ENCODE measurements around the gene PRPF6. TPM values are rescaled to one million over a fixed set of nuclear protein-coding genes. Genes with fewer than 3 reads are reported as not detected.

Gene PRPF6
- total and polyA plus RNA-seq, 2 of the 13 experiments (the other 11 are each of a cell fraction or from before 2014, with no cell fraction given), result 63.7 to 101 TPM

GRCh38 chr20:64079273-64080012 lies 98.5 kb downstream of the PRPF6 start, which contains the start of gene RGS19 (continued):
- TF ChIP-seq BRF2 (CRISPR knock-in tag; IDR thresholded peaks at IDR 0.05), result no peak
- 0 out of 2 replicates have a peak, but pooled peaks have one; percentile 59 for TF ChIP-seq PAX8 (CRISPR knock-in tag; IDR thresholded peaks at IDR 0.05; ENCODE audit: borderline replicate concordance)
- peak; percentile 39 for TF ChIP-seq HNRNPK (IDR thresholded peaks at IDR 0.05; ENCODE audit: low read depth, low read length, poor library complexity, severe bottlenecking)
- TF ChIP-seq ATF7-NPFF (CRISPR knock-in tag; IDR thresholded peaks at IDR 0.05; ENCODE audit: low read depth), result peak; percentile 41; the same call in 1 of the 2 replicates
- TF ChIP-seq MED13 (CRISPR knock-in tag; IDR thresholded peaks at IDR 0.05), result 0 out of 2 replicates have a peak, but pooled peaks have one; percentile 63
- TF ChIP-seq NFYB (CRISPR knock-in tag; IDR thresholded peaks at IDR 0.05), result no peak
- no peak for TF ChIP-seq ZNF276 (CRISPR knock-in tag; IDR thresholded peaks at IDR 0.05; ENCODE audit: low read depth)
- TF ChIP-seq ZNF770 (CRISPR knock-in tag; IDR thresholded peaks at IDR 0.05), result no peak
- TF ChIP-seq ZNF570 (CRISPR knock-in tag; IDR thresholded peaks at IDR 0.05; ENCODE audit: borderline replicate concordance), result no peak
- no peak for TF ChIP-seq ZNF180 (CRISPR knock-in tag; IDR thresholded peaks at IDR 0.05; ENCODE audit: borderline replicate concordance, low read depth)
- TF ChIP-seq ZNF597 (CRISPR knock-in tag; IDR thresholded peaks at IDR 0.05), result 0 out of 2 replicates have a peak, but pooled peaks have one; percentile 39
- no peak; the same call in 1 of the 2 replicates for TF ChIP-seq THRA (CRISPR knock-in tag; IDR thresholded peaks at IDR 0.05; ENCODE audit: borderline replicate concordance)
- no peak for TF ChIP-seq ZNF34 (CRISPR knock-in tag; IDR thresholded peaks at IDR 0.05; ENCODE audit: borderline replicate concordance)
- no peak for TF ChIP-seq CREM (IDR thresholded peaks at IDR 0.05)
- TF ChIP-seq CREM (CRISPR knock-in tag; IDR thresholded peaks at IDR 0.05), result no peak
- TF ChIP-seq RXRA (CRISPR knock-in tag; IDR thresholded peaks at IDR 0.05), result peak; percentile 79
- TF ChIP-seq TRIM22 (IDR thresholded peaks at IDR 0.05), result no peak
- no peak for TF ChIP-seq KMT2A (CRISPR knock-in tag; IDR thresholded peaks at IDR 0.05)
- TF ChIP-seq DMAP1 (CRISPR knock-in tag; IDR thresholded peaks at IDR 0.05), result peak; percentile 60
- 0 out of 2 replicates have a peak, but pooled peaks have one; percentile 15 for TF ChIP-seq ZFP90 (CRISPR knock-in tag; IDR thresholded peaks at IDR 0.05; ENCODE audit: borderline replicate concordance)
- TF ChIP-seq ZNF572 (CRISPR knock-in tag; IDR thresholded peaks at IDR 0.05), result peak; percentile 95

Data from HepG2 (cell line).